Cerebellar cortex (tissue), 1 donor: ENCODE data around the gene CTBP2.

Experiments used
- DNase-seq: peaks from one replicate; pipeline ENCODE4 v3.0.0-alpha.2; 2015; ENCODE audit warnings: low spot score

CTBP2 gene

DNA sequence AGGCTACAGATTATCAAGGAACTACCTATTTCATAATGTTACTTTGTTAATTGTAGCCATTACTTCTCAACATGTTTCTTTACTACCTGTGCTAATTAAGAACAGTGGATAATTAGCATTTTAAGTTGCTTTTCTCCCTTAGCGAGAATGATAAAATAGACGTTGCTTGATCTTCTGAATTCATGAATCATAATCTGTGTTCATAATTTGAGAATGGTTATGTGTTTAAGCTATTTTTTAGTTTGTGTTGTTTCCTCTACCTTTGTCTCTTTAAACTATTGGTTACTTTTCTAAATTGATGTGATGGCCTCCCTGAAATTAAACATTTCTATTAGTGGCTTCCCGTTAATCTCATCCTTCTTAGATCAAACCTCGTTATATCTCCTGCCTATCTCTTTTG, 218.5 kb downstream of the CTBP2 start, which contains the start of gene ZRANB1:
TSS of gene ZRANB1 (plus strand) at position 301 of the 400 bp plus-strand sequence. CDS start 371 bp downstream, outside the sequence.
- no peak for DNase-seq

DNA sequence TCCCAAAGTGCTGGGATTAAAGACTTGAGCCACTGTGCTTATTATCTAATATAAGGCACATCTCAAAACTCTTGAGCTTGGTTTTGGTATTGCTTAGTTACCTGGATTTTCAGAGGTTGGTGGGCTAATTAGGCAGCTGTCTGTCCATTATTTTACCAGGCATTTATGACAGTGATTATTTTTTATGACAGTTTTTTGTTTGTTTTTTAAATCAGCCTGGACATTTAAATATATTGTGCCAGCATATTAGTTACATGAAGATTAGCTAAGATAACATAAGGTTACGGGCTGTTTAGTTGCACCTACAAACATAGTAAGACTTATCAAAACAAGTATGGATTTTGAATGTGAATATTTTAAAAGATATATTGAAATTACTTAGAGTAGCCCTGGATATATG, 221.1 kb downstream of the CTBP2 start:
- no peak for DNase-seq

DNA sequence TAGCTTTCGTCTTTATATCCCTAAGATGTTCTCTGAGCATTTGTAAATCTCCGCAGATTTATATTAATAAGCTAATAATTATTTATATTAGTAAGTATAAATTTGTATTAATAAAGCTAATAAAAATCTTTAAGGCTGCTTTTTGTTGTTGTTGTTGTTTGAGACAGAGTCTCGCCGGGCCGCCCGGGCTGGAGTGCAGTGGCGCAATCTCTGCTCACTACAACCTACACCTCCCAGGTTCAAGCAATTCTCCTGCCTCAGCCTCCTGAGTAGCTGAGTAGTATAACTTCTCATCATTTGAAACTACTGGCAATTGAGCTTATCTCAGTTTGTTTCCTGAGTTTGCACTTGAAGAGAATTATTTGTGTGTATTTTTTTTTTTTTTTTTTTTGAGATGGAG, 223.6 kb downstream of the CTBP2 start:
- no peak for DNase-seq

DNA sequence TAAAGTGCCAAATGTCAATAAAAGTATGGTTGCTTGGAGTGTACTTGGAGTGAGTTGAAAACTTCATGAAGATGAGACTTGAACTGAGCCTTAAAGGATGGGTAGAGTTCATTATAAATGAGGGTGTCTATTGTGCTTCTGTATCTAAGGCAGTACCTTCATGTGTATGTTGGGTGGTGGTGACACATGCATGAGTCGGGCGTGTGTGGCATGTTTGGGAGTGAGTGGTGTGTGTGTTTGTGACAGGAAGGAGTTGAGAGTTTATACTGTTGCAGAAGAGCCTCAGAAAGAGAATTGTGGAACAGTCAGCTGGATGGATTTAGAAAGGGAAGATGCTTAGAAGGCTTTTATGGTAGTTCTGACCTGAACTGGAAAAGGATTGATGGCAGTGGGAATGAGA, 224.4 kb downstream of the CTBP2 start:
- DNase-seq, result no peak
